Mucosa of rectum (tissue), 2 donors: ENCODE results near the gene NOSTRIN.
A peak's percentile ranks its signal among the peaks of the same experiment; 100 is the strongest.
"Not testable (repeated sequence)": the region's sequence is repeated elsewhere in the genome, so short reads cannot be mapped to it uniquely, and the experiment has no call there.

ENCODE experiments used
- H3K27ac ChIP-seq, 2 donors: one replicate each; pipeline ENCODE4 v1.7.0; 2013; ENCODE audit warnings: inconsistent platforms in 2 of 2, low read depth in 2 of 2, low read length in 2 of 2
- H3K27me3 ChIP-seq, 2 donors: one replicate each; pipeline ENCODE4 v1.7.0; 2013; ENCODE audit warnings: low read length in 2 of 2; ENCODE audit not compliant: control insufficient read depth in 2 of 2, insufficient read depth in 2 of 2
- H3K36me3 ChIP-seq, 2 donors: one replicate each; pipeline ENCODE4 v1.7.0; 2013; ENCODE audit warnings: low read length in 2 of 2; ENCODE audit not compliant: control insufficient read depth in 2 of 2, insufficient read depth in 2 of 2
- H3K4me1 ChIP-seq, 2 donors: one replicate each; pipeline ENCODE4 v1.7.0; 2013; ENCODE audit warnings: low read length in 2 of 2, mild to moderate bottlenecking in 1 of 2; ENCODE audit not compliant: control insufficient read depth in 2 of 2, insufficient read depth in 2 of 2
- H3K4me3 ChIP-seq, 2 donors: one replicate each; pipeline ENCODE4 v1.7.0; 2013; ENCODE audit warnings: low read length in 2 of 2
- H3K9ac ChIP-seq, 2 donors: one replicate each; pipeline ENCODE4 v1.7.0; 2013; ENCODE audit warnings: low read length in 2 of 2, low read depth in 1 of 2, mild to moderate bottlenecking in 1 of 2
- H3K9me3 ChIP-seq, 2 donors: one replicate each; pipeline ENCODE4 v1.7.0; 2013; ENCODE audit warnings: low read length in 2 of 2; ENCODE audit not compliant: control insufficient read depth in 2 of 2
- donor health status: healthy.
- donor health status: Normal muscosa, but diverticular disease.

NOSTRIN gene

DNA sequence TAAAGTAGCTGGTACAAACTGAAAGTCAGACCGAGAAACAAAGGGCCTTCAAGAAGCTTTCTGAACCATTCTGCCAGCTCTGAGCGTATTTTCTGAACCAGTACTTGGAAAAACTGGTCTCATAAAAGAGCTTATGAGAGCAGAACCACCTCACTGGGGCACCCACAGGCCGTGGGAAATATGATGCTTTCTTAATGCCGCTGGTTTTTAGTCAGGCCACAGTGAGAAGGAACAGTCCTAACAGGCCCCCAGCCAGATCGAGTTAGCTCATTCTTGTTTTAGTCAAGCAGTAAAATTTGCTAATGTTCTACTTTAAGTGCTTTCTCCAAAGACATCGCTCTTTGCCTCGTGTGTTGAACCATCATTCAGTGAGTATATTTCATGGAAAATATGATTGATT is 12.7 kb upstream of the NOSTRIN start:
- H3K9ac ChIP-seq, result no peak overlapping the region
- no peaks in the 10 kb centered on the region for H3K27me3 ChIP-seq
- H3K4me1 ChIP-seq, result no peaks in the 10 kb centered on the region
- H3K36me3 ChIP-seq, result no peaks in the 10 kb centered on the region
- H3K9me3 ChIP-seq, result no peaks in the 10 kb centered on the region
- H3K27ac ChIP-seq, result no peak overlapping the region
- H3K4me3 ChIP-seq, result no peak overlapping the region

DNA sequence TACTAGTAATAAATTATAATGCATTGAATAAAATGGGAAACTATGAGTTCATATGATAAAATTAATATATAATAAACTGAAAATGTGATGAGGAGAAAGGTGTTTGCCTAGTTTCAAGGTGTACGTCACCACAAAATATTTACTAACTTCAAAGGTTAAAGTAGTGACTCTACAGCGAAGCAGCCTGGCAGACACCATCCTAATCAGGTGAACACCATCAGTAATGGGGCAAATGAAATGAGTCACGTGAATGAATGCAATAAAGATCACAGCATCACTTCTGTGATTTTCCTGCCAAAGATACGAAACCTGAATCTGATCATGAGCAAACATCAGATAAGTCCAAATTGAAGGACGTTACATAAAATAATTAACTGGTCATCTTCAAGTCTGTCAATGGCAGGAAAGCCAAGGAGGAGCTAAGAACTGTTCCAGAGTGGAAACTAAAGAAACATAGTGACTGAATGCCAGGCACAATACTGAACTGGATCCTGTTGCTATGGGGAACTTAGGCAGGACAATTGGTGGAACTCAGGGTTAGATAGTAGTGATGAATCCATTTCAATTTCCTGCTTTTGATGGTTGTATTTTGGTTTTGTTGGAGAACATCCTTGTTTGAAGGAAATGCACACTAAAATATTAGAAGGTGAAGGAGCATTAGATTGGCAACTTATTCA is 12.1 kb upstream of the NOSTRIN start:
- Histone ChIP-seq H3K4me1 (no peaks in the 10 kb centered on the region), H3K9ac (no peak overlapping the region), H3K27me3 (no peaks in the 10 kb centered on the region), H3K4me3 (no peak overlapping the region), H3K27ac (no peak overlapping the region), H3K9me3 (no peaks in the 10 kb centered on the region), H3K36me3 (no peaks in the 10 kb centered on the region)

DNA sequence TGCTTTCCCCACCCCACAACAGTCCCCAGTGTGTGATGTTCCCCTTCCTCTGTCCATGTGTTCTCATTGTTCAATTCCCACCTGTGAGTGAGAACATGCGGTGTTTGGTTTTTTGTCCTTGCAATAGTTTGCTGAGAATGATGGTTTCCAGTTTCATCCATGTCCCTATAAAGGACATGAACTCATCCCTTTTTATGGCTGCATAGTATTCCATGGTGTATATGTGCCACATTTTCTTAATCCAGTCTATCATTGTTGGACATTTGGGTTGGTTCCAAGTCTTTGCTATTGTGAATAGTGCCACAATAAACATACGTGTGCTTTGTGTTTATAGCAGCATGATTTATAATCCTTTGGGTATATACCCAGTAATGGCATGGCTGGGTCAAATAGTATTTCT is 11.3 kb upstream of the NOSTRIN start:
- H3K36me3 ChIP-seq, H3K4me1 ChIP-seq, H3K27ac ChIP-seq, H3K9me3 ChIP-seq, H3K9ac ChIP-seq, H3K27me3 ChIP-seq, H3K4me3 ChIP-seq: not testable (repeated sequence)

DNA sequence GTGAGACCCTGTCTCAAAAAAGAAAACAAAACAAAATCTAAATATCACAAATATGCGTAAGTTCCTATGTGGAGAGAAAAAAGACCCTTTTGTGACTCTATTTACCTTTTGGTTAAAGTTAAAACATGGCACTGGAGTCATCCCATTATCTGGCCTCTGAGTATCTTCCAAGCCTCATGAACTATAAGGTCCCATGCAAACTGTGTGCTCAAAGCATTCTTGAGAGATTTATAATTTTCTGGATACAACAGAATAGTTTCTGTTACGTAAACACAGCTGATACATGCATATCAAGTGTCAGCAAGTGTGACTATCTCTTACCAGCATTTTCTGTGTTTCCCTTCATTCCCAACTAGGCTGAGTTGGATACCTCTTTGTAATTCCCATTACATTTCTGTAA is 8.8 kb upstream of the NOSTRIN start:
- H3K27me3 ChIP-seq, result no peaks in the 10 kb centered on the region

DNA sequence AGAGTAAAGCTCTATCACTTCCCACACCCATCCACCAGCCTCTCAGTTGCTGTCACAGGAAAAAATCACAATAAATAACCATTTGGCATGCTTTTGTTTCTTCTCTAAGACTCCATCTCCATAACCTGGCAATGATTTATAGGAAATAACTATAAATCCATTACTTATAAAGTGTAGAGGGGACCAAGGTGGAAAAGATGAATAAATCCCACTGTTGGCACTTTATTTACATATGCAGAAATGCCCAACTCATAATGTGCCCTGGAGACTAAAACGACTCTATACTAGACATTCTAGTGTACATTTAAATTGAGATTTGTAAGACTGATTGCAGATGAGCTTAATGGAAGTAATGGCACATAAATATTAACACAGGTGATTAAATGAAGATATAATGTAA is 7.5 kb upstream of the NOSTRIN start:
- Histone ChIP-seq H3K4me3 (no peak overlapping the region), H3K9ac (no peak overlapping the region), H3K36me3 (no peaks in the 10 kb centered on the region), H3K9me3 (no peaks in the 10 kb centered on the region), H3K27me3 (no peaks in the 10 kb centered on the region), H3K4me1 (peaks cover 13 to 28% of the 10 kb centered on the region in 2 donors), H3K27ac (no peak overlapping the region)

More for the DNA sequence above, 8.8 kb upstream of the NOSTRIN start:
- Histone ChIP-seq H3K27ac (no peak overlapping the region), H3K4me1 (peaks cover 10 to 14% of the 10 kb centered on the region in 2 donors), H3K9ac (no peak overlapping the region), H3K36me3 (no peaks in the 10 kb centered on the region), H3K9me3 (no peaks in the 10 kb centered on the region), H3K4me3 (no peak overlapping the region)

DNA sequence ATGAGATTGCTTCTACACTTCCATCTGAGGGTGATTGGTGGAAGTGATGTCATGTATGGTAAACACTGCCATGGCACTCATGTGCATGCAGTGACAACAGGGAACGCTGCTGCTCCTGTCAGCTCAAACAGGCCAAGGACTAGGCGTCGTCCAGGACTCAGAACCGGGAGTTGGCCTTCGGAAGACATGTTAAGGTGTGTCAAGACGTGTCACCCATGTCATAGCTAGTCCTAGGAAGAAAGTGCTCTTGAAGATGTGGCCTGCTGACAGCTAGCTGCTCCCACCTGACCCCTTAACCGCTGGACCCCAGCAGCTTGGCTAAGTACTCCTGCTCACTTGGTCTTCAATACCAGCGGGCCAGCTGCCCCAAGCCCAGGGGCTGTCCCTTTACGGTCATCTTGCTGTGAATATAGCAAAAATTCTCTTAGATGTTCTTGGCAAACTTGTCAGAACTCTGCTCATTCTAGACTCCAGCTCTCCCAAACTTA is 6.3 kb upstream of the NOSTRIN start:
- H3K4me1 ChIP-seq, result peaks cover 13 to 28% of the 10 kb centered on the region in 2 donors
- H3K36me3 ChIP-seq, result no peaks in the 10 kb centered on the region
- no peaks in the 10 kb centered on the region for H3K27me3 ChIP-seq
- no peak overlapping the region for H3K4me3 ChIP-seq
- H3K27ac ChIP-seq, result no peak overlapping the region
- H3K9ac ChIP-seq, result no peak overlapping the region
- no peaks in the 10 kb centered on the region for H3K9me3 ChIP-seq

DNA sequence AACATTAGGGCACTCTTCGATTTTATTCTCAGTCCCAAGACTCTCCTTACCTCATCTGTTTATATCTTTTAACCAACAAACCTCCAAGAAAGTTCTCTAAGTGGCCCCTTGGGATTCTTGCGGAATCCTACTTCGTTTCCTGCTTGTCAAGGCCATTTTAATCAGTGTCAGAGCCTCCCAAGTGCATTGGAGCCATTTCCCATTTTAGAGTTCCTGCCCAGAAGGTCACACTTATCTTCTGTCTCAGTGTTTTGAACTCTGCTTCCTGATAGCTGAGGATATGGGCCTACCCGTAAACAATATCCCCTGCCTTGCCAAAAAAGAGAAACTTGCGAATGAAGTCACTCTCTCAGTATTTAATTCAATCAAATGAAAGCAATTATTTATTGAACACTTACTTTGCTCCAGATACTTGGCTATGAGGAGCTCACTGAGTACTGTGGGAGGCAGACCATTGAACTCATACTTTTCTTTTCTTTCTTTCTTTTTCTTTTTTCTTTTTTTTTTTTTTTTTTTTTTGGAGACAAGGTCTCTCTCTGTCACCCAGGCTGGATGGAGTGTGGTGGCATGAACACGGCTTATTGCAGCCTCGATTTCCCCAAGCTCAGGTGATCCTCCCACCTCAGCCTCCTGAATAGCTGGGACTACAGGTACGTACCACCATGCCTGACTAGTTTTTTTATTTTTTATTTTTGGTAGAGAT is 5.7 kb upstream of the NOSTRIN start:
- Histone ChIP-seq H3K9me3 (no peaks in the 10 kb centered on the region), H3K36me3 (no peaks in the 10 kb centered on the region), H3K9ac (no peak overlapping the region), H3K4me3 (no peak overlapping the region), H3K27ac (peak overlapping the region in 1 of 2 donors; percentile 16), H3K4me1 (peaks cover 17 to 33% of the 10 kb centered on the region in 2 donors), H3K27me3 (no peaks in the 10 kb centered on the region)

DNA sequence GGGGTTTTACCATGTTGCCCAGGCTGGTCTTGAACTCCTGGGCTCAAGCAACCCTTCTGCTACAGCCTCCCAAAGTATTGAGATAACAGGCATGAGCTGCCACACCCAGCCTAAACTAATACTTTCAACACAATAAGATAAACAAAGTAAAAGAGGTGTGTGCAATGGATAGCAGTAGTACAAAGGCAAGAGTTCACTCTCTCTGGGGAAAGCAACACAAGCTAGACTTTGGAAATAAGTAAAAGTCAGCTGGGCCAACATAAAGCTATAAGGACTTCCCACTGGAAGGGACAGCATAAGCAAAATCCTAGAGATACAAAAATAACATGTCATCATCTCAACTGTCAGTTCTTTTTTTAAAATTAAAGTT is 5.2 kb upstream of the NOSTRIN start:
- Histone ChIP-seq H3K36me3 (no peaks in the 10 kb centered on the region), H3K9ac (no peak overlapping the region), H3K27ac (peak overlapping the region; percentile 16 to 27), H3K4me3 (no peak overlapping the region), H3K27me3 (no peaks in the 10 kb centered on the region), H3K9me3 (no peaks in the 10 kb centered on the region), H3K4me1 (peaks cover 22 to 37% of the 10 kb centered on the region in 2 donors)

DNA sequence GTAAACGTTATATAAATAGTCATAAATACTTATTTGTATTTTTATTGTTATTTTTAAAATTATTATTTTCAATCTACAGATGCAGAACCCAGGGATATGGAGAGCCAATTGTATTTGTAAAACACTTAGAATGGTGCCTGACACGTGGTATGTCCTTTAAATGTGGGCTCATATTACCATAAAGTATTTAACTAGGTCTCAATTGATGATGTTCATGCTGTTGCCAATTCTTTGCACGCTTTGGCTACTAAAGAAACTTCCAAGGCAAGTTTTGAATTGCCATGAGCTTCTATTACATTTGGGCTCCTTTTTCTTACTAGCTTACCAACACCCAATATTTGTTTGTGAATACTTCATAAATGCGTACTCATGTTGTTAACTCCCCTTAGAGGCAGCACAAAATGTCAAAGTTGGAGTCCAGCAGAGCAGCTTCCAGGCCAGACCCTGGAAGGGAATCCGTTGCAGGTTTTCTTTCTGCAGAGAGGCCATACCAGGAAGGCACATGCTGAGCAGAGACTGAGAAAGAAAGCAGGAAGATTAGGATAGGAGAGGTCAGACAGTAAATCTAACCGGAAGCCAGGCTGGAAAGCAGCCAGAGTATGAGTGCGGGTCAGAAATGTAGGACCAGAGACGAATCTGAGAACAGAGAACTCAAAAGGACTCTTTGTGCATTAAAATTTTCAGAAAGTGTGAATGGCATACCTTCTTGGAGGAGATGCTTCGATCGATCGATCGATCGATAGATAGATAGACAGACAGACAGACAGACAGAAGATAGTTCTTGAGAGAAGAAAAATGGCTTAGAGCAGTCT is 4.2 kb upstream of the NOSTRIN start:
- Histone ChIP-seq H3K9me3 (no peaks in the 10 kb centered on the region), H3K4me3 (no peak overlapping the region), H3K27ac (peak overlapping the region; percentile 67 to 78), H3K27me3 (no peaks in the 10 kb centered on the region), H3K9ac (no peak overlapping the region), H3K4me1 (peaks cover 22 to 37% of the 10 kb centered on the region in 2 donors), H3K36me3 (no peaks in the 10 kb centered on the region)

DNA sequence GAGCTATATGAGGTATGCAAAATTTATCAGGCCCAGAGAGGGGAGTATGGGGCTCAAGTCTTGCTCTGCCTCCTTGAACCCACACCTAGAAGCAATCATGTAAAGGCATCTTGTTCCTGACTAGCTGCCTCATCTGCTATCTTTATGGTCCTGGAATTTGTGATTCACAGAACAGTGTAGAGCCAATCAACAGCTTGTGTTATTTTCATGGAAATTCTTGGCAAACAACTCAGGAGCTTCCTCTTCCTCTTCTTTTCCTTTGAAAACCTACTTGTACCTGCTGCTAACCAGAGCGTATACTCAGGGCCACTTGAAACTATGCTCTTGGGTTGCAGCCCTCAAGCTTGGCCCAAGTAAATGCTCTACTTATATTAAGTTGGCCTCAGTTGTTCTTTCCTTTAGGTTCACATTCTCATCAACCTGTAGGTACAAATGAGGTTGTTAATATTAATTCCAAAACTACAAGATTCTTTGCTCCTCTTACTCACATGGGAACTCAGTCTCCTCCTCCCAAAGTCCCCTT is 3.5 kb upstream of the NOSTRIN start:
- no peaks in the 10 kb centered on the region for H3K9me3 ChIP-seq

More for the DNA sequence above, 3.5 kb upstream of the NOSTRIN start:
- no peak overlapping the region for H3K9ac ChIP-seq
- H3K27me3 ChIP-seq, result no peaks in the 10 kb centered on the region
- peaks cover 25 to 37% of the 10 kb centered on the region in 2 donors for H3K4me1 ChIP-seq
- no peak overlapping the region for H3K4me3 ChIP-seq
- peak overlapping the region; percentile 78 to 79 for H3K27ac ChIP-seq
- no peaks in the 10 kb centered on the region for H3K36me3 ChIP-seq
